Gastroesophageal sphincter (tissue), 4 donors: ENCODE results near the gene ELAC2. TPM values are rescaled to one million over a fixed set of nuclear protein-coding genes. Genes with fewer than 3 reads are reported as not detected.

ENCODE experiments used
- ATAC-seq: fragments of 150-250 bp; one replicate; pipeline ENCODE4 v1.9.1; 2016; ENCODE audit warnings: mild to moderate bottlenecking, moderate library complexity
- H3K27ac ChIP-seq, 4 donors: fragments of 200-600 bp; sonication (generic) in 3 of 4; 1 replicate in 3 of 4; 2 replicates in 1 of 4; pipeline ENCODE4 v1.5.1; 2016 to 2019
- H3K27me3 ChIP-seq: fragments of 200-600 bp; sonication (generic); one replicate; pipeline ENCODE4 v1.5.1; 2019
- H3K36me3 ChIP-seq, 2 donors: fragments of 200-600 bp; sonication (generic); one replicate each; pipeline ENCODE4 v1.5.1; 2019; ENCODE audit warnings: control low read depth in 1 of 2
- H3K4me1 ChIP-seq, 3 donors: fragments of 200-600 bp; sonication (generic); 1 replicate in 2 of 3; 2 replicates in 1 of 3; pipeline ENCODE4 v1.5.1; 2016 to 2019; ENCODE audit warnings: control low read depth in 2 of 3
- H3K4me3 ChIP-seq, 2 donors: fragments of 200-600 bp; sonication (generic); one replicate each; pipeline ENCODE4 v1.5.1; 2019; ENCODE audit warnings: mild to moderate bottlenecking in 1 of 2, moderate library complexity in 1 of 2
- H3K9me3 ChIP-seq, 3 donors: fragments of 200-600 bp; sonication (generic); one replicate each; pipeline ENCODE4 v1.5.1; 2017 to 2019; ENCODE audit warnings: control low read depth in 2 of 3
- EP300 ChIP-seq: sonication (generic); formaldehyde crosslinking; IDR thresholded peaks from one replicate; pipeline ENCODE4 v1.6.1; 2017; ENCODE audit warnings: antibody characterized with exemption, mild to moderate bottlenecking
- POLR2A ChIP-seq, 2 donors: fragments of 450-650 bp; IDR thresholded peaks; one replicate each; pipeline ENCODE4 v1.6.1; 2017; ENCODE audit warnings: antibody characterized with exemption in 2 of 2, mild to moderate bottlenecking in 2 of 2, moderate library complexity in 1 of 2
- POLR2AphosphoS5 ChIP-seq: sonication (generic); formaldehyde crosslinking; IDR thresholded peaks from one replicate; pipeline ENCODE4 v1.6.1; 2017; ENCODE audit warnings: antibody characterized with exemption
- WGBS, 2 donors: methylation state at CpG; one replicate each; pipeline ENCODE4 v1.1.5; 2018; ENCODE audit warnings: low coverage in 1 of 2; 5-methylcytosine and 5-hydroxymethylcytosine counted together
- total RNA-seq, 4 donors: library from RNA; depleted of rRNA; stranded (reverse); fragments of >200 nt; gene quantifications; one replicate each; pipeline ENCODE4 v1.1.0, GENCODE V29; 2016
- TF ChIP-seq, protein P1 (sequence below), 4 experiments: fragments of 200-600 bp in 2 of 4; fragments of 450-650 bp in 2 of 4; sonication (generic) in 1 of 4; IDR thresholded peaks; one replicate each; pipeline ENCODE4 v1.5.1; 2017 to 2019; ENCODE audit warnings: antibody characterized with exemption in 4 of 4, mild to moderate bottlenecking in 2 of 4, moderate library complexity in 2 of 4

The ELAC2 gene
- total RNA-seq, 4 donors from 2014 or later: 54.9 to 97.1 (median 72.2) TPM

DNA sequence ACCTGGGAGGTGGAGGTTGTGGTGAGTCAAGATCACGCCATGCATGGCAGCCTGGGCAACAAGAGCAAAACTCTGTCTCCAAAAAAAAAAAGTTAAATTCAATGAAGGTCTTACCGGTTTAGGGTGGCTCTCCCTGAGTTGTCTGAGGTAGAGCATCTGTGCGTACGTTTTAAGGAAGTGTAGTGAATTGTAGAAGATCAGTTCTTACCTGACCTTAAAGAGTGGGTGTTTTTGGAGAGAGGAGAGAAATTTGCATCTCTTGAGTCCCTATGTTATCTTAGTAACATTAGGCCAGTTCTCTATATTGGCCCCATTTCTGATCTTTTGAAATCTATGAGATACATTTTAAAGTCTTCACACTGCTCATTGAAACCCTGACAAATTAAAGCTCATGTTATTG, 56.2 kb downstream of the ELAC2 start:
- WGBS, 2 donors: 89 to 92% methylated on average over 4 of the region's 4 CpGs
- peaks cover 0 to 14% (median 0%) of the 10 kb centered on the region in 3 donors for H3K9me3 ChIP-seq
- ATAC-seq: no peak
- TF ChIP-seq POLR2AphosphoS5 (no peak), POLR2A (IDR thresholded peaks at IDR 0.05) (no peak), EP300 (no peak)
- TF ChIP-seq, protein P1, sequence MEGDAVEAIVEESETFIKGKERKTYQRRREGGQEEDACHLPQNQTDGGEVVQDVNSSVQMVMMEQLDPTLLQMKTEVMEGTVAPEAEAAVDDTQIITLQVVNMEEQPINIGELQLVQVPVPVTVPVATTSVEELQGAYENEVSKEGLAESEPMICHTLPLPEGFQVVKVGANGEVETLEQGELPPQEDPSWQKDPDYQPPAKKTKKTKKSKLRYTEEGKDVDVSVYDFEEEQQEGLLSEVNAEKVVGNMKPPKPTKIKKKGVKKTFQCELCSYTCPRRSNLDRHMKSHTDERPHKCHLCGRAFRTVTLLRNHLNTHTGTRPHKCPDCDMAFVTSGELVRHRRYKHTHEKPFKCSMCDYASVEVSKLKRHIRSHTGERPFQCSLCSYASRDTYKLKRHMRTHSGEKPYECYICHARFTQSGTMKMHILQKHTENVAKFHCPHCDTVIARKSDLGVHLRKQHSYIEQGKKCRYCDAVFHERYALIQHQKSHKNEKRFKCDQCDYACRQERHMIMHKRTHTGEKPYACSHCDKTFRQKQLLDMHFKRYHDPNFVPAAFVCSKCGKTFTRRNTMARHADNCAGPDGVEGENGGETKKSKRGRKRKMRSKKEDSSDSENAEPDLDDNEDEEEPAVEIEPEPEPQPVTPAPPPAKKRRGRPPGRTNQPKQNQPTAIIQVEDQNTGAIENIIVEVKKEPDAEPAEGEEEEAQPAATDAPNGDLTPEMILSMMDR (IDR thresholded peaks at IDR 0.05): no peak
- no peaks in the 10 kb centered on the region for H3K27me3 ChIP-seq
- no peak overlapping the region for H3K27ac ChIP-seq
- no peak overlapping the region for H3K4me3 ChIP-seq
- H3K4me1 ChIP-seq: no peaks in the 10 kb centered on the region
- peaks cover 0 to 37% of the 10 kb centered on the region in 2 donors for H3K36me3 ChIP-seq

DNA sequence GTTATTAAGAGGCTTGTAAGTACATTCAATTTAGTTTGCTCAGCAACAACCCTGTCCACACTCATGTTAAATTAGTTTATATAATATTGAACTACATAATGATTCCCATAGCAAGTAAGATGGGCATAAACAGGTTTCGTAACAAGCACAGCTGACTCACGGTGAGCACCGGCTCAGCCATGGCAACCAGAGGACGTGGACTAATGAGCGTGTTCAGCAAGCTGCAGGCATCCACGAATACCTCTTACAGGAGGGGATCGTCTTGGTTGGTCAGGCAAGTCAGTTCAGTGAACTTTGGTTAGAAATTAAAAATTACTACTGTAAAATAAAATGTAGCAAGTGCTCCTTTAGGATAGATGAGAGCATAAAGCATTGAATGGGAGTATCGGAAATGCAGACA, 58.4 kb downstream of the ELAC2 start:
- Histone ChIP-seq H3K36me3 (peaks cover 0 to 48% of the 10 kb centered on the region in 2 donors), H3K9me3 (peaks cover 0 to 22% (median 0%) of the 10 kb centered on the region in 3 donors), H3K27ac (no peak overlapping the region), H3K27me3 (no peaks in the 10 kb centered on the region), H3K4me3 (no peak overlapping the region), H3K4me1 (no peaks in the 10 kb centered on the region)
- no peak for ATAC-seq
- WGBS, 2 donors: 89 to 94% methylated on average over 5 to 8 of the region's 8 CpGs
- TF ChIP-seq POLR2AphosphoS5: no peak
- TF ChIP-seq POLR2A (IDR thresholded peaks at IDR 0.05): no peak
- TF ChIP-seq EP300: no peak
- TF ChIP-seq, protein P1 (IDR thresholded peaks at IDR 0.05): no peak

DNA sequence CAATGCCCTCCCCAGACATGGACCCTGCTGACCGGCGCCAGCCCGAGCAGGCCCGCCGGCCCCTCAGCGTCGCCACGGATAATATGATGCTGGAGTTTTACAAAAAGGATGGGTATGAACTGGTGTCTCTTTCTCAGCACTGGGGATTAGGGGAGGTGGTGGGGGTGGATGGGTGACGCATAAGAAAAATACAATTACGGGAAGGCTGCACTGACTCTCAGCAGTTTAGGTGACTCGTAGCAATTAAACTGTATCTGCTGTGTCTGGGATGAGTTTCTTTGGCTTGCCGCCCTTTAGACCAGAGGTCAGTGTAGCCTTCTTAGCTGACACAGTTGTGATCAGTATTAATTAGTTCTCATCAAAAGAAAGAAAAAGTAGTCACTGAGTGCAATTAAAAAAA, 59.0 kb downstream of the ELAC2 start:
- Histone ChIP-seq H3K4me3 (no peak overlapping the region), H3K27me3 (no peaks in the 10 kb centered on the region), H3K9me3 (peaks cover 0 to 22% (median 0%) of the 10 kb centered on the region in 3 donors), H3K36me3 (peaks cover 0 to 53% of the 10 kb centered on the region in 2 donors), H3K27ac (no peak overlapping the region), H3K4me1 (no peaks in the 10 kb centered on the region)
- no peak for ATAC-seq
- 87 to 93% methylated on average over 4 of the region's 12 CpGs for WGBS, 2 donors
- no peak for TF ChIP-seq POLR2AphosphoS5
- no peak for TF ChIP-seq EP300
- TF ChIP-seq, protein P1 (IDR thresholded peaks at IDR 0.05): no peak
- no peak for TF ChIP-seq POLR2A (IDR thresholded peaks at IDR 0.05)

DNA sequence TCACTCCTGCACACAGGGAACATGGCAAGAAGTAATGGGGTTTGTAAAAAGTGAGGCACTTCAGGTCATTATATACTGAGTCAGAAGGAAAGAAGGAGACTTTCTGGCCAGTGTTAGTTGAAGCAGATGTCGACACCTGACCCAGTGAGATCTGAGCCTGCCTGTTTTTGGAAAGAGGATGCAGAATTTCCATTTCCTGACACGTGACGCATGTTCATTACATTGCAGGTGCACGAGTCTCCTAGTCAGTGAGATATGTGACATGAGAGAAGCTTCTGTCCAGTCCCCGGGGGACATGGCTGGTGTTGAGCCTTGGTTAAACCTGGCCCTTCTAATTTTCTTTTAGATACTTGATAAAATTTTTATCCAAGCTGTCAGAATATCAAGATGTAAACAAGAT, 62.3 kb downstream of the ELAC2 start:
- ATAC-seq: no peak
- Histone ChIP-seq H3K27ac (no peak overlapping the region), H3K4me1 (no peaks in the 10 kb centered on the region), H3K27me3 (no peaks in the 10 kb centered on the region), H3K36me3 (peaks cover 0 to 77% of the 10 kb centered on the region in 2 donors), H3K4me3 (no peak overlapping the region), H3K9me3 (peaks cover 0 to 22% (median 0%) of the 10 kb centered on the region in 3 donors)
- 87 to 94% methylated on average over 4 to 5 of the region's 5 CpGs for WGBS, 2 donors
- no peak for TF ChIP-seq POLR2A (IDR thresholded peaks at IDR 0.05)
- TF ChIP-seq, protein P1 (IDR thresholded peaks at IDR 0.05): no peak
- TF ChIP-seq POLR2AphosphoS5: no peak
- no peak for TF ChIP-seq EP300

DNA sequence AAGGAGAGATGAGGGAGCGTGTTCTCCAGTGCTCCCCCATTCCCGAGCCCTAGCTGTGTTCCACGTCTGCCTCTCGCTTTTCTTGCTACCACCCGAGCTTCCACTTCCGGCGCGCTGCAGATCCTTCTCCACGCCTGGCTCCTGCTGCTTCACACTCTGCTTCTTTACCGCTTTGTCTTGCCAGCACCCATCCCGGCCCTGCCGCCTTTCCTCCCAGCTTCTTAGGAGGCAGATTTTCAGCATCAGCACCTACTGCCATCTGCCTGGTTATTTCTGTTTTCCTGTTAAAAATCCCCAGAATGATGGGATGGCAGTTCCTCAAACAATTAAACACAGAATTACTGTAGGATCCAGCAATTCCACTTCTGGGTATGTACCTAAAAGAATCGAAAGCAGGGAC, 64.7 kb downstream of the ELAC2 start:
- no peaks in the 10 kb centered on the region for H3K4me1 ChIP-seq
- H3K36me3 ChIP-seq: peaks cover 0 to 84% of the 10 kb centered on the region in 2 donors
- no peak overlapping the region for H3K27ac ChIP-seq
- peaks cover 0 to 22% (median 0%) of the 10 kb centered on the region in 3 donors for H3K9me3 ChIP-seq
- H3K4me3 ChIP-seq: no peak overlapping the region
- TF ChIP-seq, protein P1 (IDR thresholded peaks at IDR 0.05): no peak
- TF ChIP-seq EP300 (no peak), POLR2AphosphoS5 (no peak), POLR2A (IDR thresholded peaks at IDR 0.05) (no peak)
- 93% methylated on average over 8 to 13 of the region's 13 CpGs for WGBS, 2 donors
- ATAC-seq: no peak
- H3K27me3 ChIP-seq: no peaks in the 10 kb centered on the region
